Measurements from ENCODE around the gene NECTIN3.

DNA sequence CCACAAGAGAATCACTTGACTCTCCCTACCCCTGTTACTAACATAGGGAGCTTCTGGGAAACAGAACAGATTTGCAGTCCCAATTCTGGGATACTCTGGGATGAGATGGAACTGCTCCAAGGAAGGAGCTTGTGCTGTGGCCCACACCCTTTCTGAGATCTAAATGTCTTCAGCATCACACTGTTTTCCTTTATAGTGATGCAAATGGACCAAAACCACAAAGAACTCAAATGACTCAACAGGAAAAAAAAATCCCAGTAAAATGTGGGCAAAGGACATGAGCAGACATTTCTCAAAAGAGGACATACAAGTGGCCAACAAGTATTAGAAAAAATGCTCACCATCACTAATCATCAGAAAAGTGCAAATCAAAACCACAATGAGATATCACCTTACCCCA is 155.6 kb downstream of the NECTIN3 start:
- TF ChIP-seq EZH2 (IDR thresholded peaks at IDR 0.05) (no peak), POLR2AphosphoS5 (IDR thresholded peaks at IDR 0.05; ENCODE audit: borderline replicate concordance, low read depth, low read length) (no peak), FOXP2 (optimal IDR thresholded peaks at IDR 0.05; ENCODE audit: control extremely low read depth, extremely low read length, insufficient read depth) (no peak)
